Natural killer cell (primary cell): ENCODE measurements around the gene CC2D1A. TPM values are rescaled to one million over a fixed set of nuclear protein-coding genes. Genes with fewer than 3 reads are reported as not detected.

Experiments used
- ATAC-seq, 3 donors: fragments of 150-1000 bp in 2 of 3; fragments of 200-7000 bp in 1 of 3; cut with Tn5 transposase; 1 replicate in 1 of 3; 2 replicates in 2 of 3; pipeline ENCODE4 v1.10.0; 2021; ENCODE audit warnings: mild to moderate bottlenecking in 2 of 3, moderate library complexity in 2 of 3
- DNase-seq, 2 donors: peaks; one replicate each; pipeline versions ENCODE4 v3.0.0 to v3.0.0-alpha.2; 2013 to 2021; ENCODE audit warnings: mixed read lengths in 1 of 2
- H3K27ac ChIP-seq: one replicate; pipeline ENCODE4 v1.5.1; 2013; ENCODE audit warnings: mild to moderate bottlenecking, low read length
- H3K27me3 ChIP-seq: one replicate; pipeline ENCODE4 v1.6.1; 2013; ENCODE audit warnings: low read length; ENCODE audit not compliant: control insufficient read depth, insufficient read depth
- H3K36me3 ChIP-seq: one replicate; pipeline ENCODE4 v1.6.1; 2013; ENCODE audit warnings: low read length; ENCODE audit not compliant: control insufficient read depth, insufficient read depth
- H3K4me1 ChIP-seq: one replicate; pipeline ENCODE4 v1.6.1; 2013; ENCODE audit warnings: low read length; ENCODE audit not compliant: control insufficient read depth, insufficient read depth
- H3K4me3 ChIP-seq: one replicate; pipeline ENCODE4 v1.5.1; 2013; ENCODE audit warnings: low read length
- H3K9me3 ChIP-seq: one replicate; pipeline ENCODE4 v1.6.1; 2013; ENCODE audit warnings: low read length; ENCODE audit not compliant: control insufficient read depth, insufficient read depth
- H3K27ac Mint-ChIP-seq, 2 donors: one replicate each; pipeline ENCODE4 v1.8.0; 2022; ENCODE audit warnings: mild to moderate bottlenecking in 2 of 2, mixed read lengths in 2 of 2, moderate library complexity in 1 of 2
- H3K27me3 Mint-ChIP-seq, 2 donors: one replicate each; pipeline ENCODE4 v1.8.0; 2022; ENCODE audit warnings: low read depth in 2 of 2, mixed read lengths in 2 of 2
- H3K36me3 Mint-ChIP-seq: one replicate; pipeline ENCODE4 v1.8.0; 2022; ENCODE audit warnings: mixed read lengths
- H3K4me1 Mint-ChIP-seq, 2 donors: one replicate each; pipeline ENCODE4 v1.8.0; 2022; ENCODE audit warnings: mixed read lengths in 2 of 2
- H3K4me3 Mint-ChIP-seq: one replicate; pipeline ENCODE4 v1.8.0; 2022; ENCODE audit warnings: mild to moderate bottlenecking, moderate library complexity, mixed read lengths
- H3K9me3 Mint-ChIP-seq, 2 donors: one replicate each; pipeline ENCODE4 v1.8.0; 2022; ENCODE audit warnings: mixed read lengths in 2 of 2
- WGBS: methylation state at CpG from one replicate; pipeline ENCODE4 v1.1.7; 2013; ENCODE audit warnings: missing lambda C conversion rate; ENCODE audit not compliant: insufficient coverage; 5-methylcytosine and 5-hydroxymethylcytosine counted together
- intact Hi-C: fragments of 100-400 bp; cut with micrococcal nuclease; formaldehyde crosslinking; loops from one replicate; pipeline ENCODE4 v1.14.2; 2022
- total RNA-seq, 4 donors: library from RNA; stranded (reverse); fragments of 120-200 nt in 1 of 4; gene quantifications; one replicate each; pipeline versions ENCODE4 v1.2.3 to v1.2.4, GENCODE V29; 2013 to 2022
- TF ChIP-seq, protein P1 (sequence below): fragments of 200-600 bp; IDR thresholded peaks from one replicate; pipeline ENCODE4 v1.8.0; 2022; ENCODE audit warnings: antibody characterized with exemption

The CC2D1A gene
- total RNA-seq, 3 donors from 2014 or later (not counting 1 experiment from before 2014, with no cell fraction given), result 42.8 to 49.3 (median 48.4) TPM

GRCh38 chr19:13882419-13882795 is 23.6 kb upstream of the CC2D1A start:
- no peaks in the 10 kb centered on the region for H3K36me3 Mint-ChIP-seq
- no peak for ATAC-seq
- no peak for DNase-seq
- no peaks in the 10 kb centered on the region for H3K9me3 ChIP-seq
- H3K4me3 ChIP-seq, result no peak overlapping the region
- peaks cover 79% of the 10 kb centered on the region for H3K4me1 ChIP-seq
- TF ChIP-seq, protein P1, sequence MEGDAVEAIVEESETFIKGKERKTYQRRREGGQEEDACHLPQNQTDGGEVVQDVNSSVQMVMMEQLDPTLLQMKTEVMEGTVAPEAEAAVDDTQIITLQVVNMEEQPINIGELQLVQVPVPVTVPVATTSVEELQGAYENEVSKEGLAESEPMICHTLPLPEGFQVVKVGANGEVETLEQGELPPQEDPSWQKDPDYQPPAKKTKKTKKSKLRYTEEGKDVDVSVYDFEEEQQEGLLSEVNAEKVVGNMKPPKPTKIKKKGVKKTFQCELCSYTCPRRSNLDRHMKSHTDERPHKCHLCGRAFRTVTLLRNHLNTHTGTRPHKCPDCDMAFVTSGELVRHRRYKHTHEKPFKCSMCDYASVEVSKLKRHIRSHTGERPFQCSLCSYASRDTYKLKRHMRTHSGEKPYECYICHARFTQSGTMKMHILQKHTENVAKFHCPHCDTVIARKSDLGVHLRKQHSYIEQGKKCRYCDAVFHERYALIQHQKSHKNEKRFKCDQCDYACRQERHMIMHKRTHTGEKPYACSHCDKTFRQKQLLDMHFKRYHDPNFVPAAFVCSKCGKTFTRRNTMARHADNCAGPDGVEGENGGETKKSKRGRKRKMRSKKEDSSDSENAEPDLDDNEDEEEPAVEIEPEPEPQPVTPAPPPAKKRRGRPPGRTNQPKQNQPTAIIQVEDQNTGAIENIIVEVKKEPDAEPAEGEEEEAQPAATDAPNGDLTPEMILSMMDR, result no peak
- WGBS, result 66% methylated on average over 5 of the region's 5 CpGs
- peak overlapping the region; percentile 65 for H3K4me3 Mint-ChIP-seq
- no peaks in the 10 kb centered on the region for H3K36me3 ChIP-seq
- H3K27ac ChIP-seq, result peak overlapping the region; percentile 64
- H3K27ac Mint-ChIP-seq, result peak overlapping the region; percentile 60 to 88
- no peaks in the 10 kb centered on the region for H3K9me3 Mint-ChIP-seq
- no peaks in the 10 kb centered on the region for H3K27me3 Mint-ChIP-seq
- H3K4me1 Mint-ChIP-seq, result peaks cover 35 to 63% of the 10 kb centered on the region in 2 donors
- H3K27me3 ChIP-seq, result no peaks in the 10 kb centered on the region
- intact Hi-C loops, result loop anchor here (5.0 to 10.0 kb wide), 4 partner anchors 72 to 592 kb away; partner anchors contain the start of genes DCAF15 and PTGER1

GRCh38 chr19:13882836-13883235 is 23.2 kb upstream of the CC2D1A start:
- no peaks in the 10 kb centered on the region for H3K36me3 Mint-ChIP-seq
- WGBS, result 80% methylated on average over 12 of the region's 12 CpGs
- H3K27ac ChIP-seq, result no peak overlapping the region
- H3K9me3 ChIP-seq, result no peaks in the 10 kb centered on the region
- peak overlapping the region; percentile 60 to 88 for H3K27ac Mint-ChIP-seq
- intact Hi-C loops, result loop anchor here (5.0 to 10.0 kb wide), 4 partner anchors 72 to 592 kb away; partner anchors contain the start of genes DCAF15 and PTGER1
- no peak for ATAC-seq
- H3K4me1 ChIP-seq, result peaks cover 83% of the 10 kb centered on the region
- peaks cover 38 to 68% of the 10 kb centered on the region in 2 donors for H3K4me1 Mint-ChIP-seq
- H3K36me3 ChIP-seq, result no peaks in the 10 kb centered on the region
- H3K4me3 Mint-ChIP-seq, result peak overlapping the region; percentile 21
- no peak for DNase-seq
- no peaks in the 10 kb centered on the region for H3K27me3 Mint-ChIP-seq
- H3K9me3 Mint-ChIP-seq, result no peaks in the 10 kb centered on the region
- TF ChIP-seq, protein P1, result no peak
- H3K27me3 ChIP-seq, result no peaks in the 10 kb centered on the region
- no peak overlapping the region for H3K4me3 ChIP-seq

DNA sequence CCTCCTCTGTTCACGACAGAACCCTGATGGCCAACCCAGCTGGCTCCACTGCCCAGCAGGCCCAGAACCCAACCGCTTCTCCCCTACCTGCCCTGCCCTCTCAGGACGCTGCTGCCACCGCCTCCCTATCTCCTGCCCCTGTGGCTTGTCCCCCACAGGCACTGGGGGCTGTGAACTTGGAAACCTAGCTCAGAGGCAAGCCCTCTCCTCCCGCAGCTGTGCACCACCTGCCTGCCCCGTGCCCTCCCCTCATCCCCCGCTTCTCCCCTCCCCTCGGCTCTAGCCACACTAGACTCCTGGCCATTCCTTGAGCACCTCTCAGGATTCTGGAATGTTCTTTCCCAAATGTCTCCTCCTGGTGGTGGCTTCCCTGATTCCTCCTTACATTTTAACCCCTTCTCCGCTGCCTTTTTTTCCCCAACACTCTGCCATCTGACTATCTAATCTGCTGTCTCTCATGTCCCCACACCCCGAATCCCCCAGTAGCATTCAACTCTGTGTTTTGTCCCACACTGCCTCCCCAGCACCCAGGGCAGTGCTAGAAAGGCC is 22.4 kb upstream of the CC2D1A start:
- H3K27me3 ChIP-seq, result no peaks in the 10 kb centered on the region
- no peak overlapping the region for H3K27ac ChIP-seq
- H3K4me3 ChIP-seq, result no peak overlapping the region
- no peaks in the 10 kb centered on the region for H3K9me3 Mint-ChIP-seq
- ATAC-seq (no peak), DNase-seq (no peak)
- peaks cover 38 to 68% of the 10 kb centered on the region in 2 donors for H3K4me1 Mint-ChIP-seq
- TF ChIP-seq, protein P1, result no peak
- no peaks in the 10 kb centered on the region for H3K27me3 Mint-ChIP-seq
- peaks cover 91% of the 10 kb centered on the region for H3K4me1 ChIP-seq
- no peaks in the 10 kb centered on the region for H3K36me3 ChIP-seq
- WGBS, result 86% methylated on average over 10 of the region's 10 CpGs
- intact Hi-C loops, result loop anchor here (5.0 to 10.0 kb wide), 4 partner anchors 71 to 591 kb away; partner anchors contain the start of genes DCAF15 and PTGER1
- no peaks in the 10 kb centered on the region for H3K36me3 Mint-ChIP-seq
- no peaks in the 10 kb centered on the region for H3K9me3 ChIP-seq
- peak overlapping the region; percentile 45 to 91 for H3K27ac Mint-ChIP-seq
- H3K4me3 Mint-ChIP-seq, result peak overlapping the region; percentile 8
